HG03521 (cell line): ENCODE results near the gene CD200.

Source experiments
- ATAC-seq: cut with Tn5 transposase; IDR thresholded peaks from one replicate; pipeline ENCODE4 v1.9.1; 2021; ENCODE audit warnings: mild to moderate bottlenecking, moderate library complexity; ENCODE audit not compliant: unreplicated experiment

Gene CD200

DNA sequence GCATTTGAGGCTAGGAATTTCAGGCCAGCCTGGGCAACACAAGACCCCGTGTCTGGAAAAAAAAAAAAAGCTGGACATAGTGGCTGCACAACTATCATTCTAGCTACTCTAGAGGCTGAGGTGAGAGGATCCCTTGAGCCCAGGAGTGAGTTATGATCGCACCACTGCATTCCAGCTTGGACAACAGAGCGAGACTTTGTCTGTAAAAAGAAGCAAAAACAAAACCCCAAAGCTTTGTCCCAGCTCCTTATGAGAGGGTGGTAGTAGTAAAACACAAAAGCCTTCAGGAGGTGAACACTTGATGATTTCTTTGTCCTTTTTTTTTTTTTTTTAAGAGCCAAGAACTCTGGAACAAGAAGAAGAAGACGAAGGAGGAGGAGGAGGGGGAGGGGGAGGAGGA lies 1.1 kb upstream of the CD200 start:
- ATAC-seq: no peak

- no peak for ATAC-seq
These were observed 693 bp downstream of the CD200 start for GRCh38 chr3:112333381-112334317.

DNA sequence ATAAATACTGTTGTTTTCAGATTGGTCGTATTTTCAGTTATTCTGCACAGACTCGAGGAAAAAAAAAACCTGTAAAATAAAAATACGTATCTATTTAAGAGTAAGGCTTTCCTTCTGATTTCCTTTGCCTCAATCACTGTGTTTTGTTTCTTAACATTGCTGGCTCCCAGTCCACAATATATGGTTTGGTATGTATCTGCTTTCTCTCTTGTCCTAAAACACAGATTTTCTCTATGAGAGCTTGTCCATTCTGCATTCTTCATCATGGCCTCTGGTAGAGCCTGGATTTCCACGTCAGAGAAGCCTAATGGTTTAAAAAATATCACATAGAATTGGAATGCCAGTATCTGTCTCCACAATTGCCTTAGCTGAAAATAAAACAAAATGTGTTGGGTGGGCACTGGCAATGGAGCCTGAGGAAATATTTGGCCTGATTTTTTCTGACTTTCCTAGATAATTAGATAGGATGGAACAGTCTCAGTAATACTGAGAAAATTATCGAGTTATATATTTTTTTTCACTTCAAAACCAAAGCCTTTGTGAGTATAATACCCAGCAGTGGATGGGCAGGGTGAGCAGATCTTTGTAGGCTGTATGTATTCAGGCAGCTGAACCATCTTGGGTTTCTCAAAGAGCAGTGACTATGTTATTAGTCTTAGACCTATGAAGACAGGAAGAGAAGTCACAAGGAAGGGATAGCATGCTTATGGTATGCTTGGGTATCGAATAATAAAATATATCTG lies 1.9 kb downstream of the CD200 start:
- no peak for ATAC-seq

GRCh38 chr3:112335434-112335781 lies 2.5 kb downstream of the CD200 start:
- ATAC-seq: no peak

- no peak for ATAC-seq
These were observed 5.2 kb downstream of the CD200 start for GRCh38 chr3:112338021-112338726.

GRCh38 chr3:112338727-112339056 lies 5.7 kb downstream of the CD200 start:
- ATAC-seq: no peak

DNA sequence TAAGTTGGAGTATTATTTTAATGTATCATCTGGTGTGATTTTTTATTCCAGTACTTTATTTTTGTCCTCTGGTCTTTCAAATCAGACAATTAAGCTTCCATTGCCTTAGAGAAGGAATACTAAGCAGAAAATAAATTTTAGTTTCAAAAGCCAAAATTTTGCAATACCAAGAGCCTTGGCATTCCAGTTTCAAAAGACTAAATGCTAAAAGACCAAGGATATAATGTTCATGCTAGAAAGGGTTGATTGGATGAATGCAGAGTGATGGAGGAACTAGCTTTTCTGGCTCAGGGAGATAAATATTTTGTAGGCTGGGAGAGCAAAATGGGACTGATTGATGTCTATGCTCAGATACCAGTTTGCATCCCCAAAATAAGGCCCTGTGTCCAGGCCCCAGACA lies 6.2 kb downstream of the CD200 start:
- no peak for ATAC-seq

GRCh38 chr3:112339609-112340008 lies 6.7 kb downstream of the CD200 start:
- no peak for ATAC-seq

GRCh38 chr3:112341386-112341785 lies 8.4 kb downstream of the CD200 start:
- ATAC-seq: no peak

DNA sequence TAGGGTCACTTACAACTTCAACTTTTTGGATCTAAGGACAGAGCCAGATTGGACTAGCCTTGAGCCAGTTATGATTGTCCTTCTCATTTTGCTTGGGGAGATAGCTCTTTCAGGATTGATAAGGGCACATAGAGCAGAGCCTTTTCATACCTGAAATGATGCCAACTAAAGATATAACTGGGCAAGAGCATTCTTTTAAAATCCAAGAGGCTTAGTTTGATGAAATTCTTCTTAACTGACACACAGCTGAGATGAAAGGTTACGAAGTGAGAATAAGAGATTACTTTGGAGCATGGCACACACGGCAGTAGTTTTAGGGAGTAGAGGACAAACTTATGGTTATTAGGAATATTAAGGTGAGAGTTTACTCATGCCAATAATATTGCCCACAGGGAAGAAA lies 12.7 kb downstream of the CD200 start:
- no peak for ATAC-seq

DNA sequence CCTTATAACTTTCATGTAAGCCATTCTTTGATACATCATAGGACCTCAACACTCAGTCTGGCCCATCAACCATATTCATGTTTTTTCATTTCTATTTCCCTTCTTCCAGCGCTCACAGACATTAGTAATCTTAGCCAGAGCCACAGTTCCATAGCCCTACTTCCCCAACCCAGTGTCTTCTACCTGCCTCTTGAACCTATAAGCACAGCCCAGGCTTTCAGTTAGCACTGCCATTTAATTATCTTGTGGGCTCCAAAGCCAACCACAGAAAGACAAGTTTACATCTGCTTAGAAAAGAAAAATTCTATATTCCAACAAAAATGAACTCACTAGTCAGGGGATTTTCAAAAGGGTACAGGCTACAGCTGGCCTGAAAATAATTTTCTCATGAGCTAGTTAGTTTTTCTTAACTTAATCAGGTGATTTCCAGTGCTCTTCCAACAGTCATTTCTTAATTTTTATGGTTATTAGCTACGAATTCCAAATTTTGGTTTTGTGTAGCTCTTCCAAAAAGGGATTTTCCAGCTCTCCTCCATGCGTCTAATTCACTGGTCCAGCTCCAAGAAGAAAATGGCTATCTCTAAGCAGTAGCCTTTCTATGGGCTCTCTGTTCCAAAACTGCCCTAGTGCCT lies 13.7 kb downstream of the CD200 start:
- ATAC-seq: no peak

DNA sequence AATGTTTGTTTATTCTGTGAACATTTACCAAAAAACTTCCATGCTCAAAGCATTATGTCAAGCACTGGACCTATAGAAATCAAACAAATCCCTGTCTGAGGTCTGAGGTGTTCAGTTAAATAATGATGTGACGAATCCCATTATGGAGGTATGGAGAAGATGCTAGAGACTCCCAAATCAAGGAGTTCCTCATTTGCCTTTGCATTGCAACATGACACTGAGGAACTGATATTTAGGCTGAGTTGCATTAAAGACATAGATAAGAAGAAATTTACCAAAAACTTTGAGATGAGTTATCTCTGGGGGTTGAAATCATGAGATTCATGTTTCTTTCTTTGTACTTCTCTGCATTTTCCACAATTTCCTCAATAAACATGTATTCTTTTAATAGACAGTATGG lies 16.0 kb downstream of the CD200 start:
- no peak for ATAC-seq

- no peak for ATAC-seq
These were observed 16.6 kb downstream of the CD200 start for GRCh38 chr3:112349557-112349956.

DNA sequence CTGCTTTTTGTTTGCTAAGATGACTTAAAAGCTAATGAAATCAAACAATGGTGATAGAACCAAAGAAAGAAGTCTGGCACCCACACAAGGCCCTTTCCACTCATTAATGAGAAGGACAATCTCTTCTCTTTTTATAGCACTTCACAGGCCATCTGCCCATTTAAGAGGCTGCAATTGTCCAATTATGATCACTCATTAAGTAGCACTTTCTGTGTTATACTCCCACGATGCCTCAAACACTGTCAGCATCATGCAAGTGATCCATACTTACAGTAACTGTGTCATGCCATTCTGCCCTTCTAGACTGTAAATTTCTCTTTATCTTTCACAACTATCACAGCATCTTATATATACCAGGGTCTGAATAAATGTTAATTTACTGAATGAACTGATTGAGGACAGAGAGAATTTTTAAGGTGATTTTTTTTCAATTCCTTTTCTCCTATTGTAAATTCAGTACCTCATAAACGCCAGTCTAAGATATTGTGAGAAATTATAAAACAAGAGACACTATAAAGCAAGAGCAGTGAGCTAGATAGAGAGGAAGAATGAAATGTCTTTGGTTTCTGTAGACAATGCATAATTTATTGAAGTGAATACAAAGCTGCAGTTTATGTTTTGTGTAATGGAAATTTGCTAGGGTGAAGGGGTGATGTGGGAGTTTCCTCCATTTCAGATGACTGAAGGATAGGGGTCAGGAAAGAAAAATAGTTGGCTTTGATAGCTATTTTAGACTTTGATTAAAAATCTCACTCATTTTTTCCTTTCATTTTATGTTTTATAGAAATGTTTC lies 17.3 kb downstream of the CD200 start:
- ATAC-seq: no peak

DNA sequence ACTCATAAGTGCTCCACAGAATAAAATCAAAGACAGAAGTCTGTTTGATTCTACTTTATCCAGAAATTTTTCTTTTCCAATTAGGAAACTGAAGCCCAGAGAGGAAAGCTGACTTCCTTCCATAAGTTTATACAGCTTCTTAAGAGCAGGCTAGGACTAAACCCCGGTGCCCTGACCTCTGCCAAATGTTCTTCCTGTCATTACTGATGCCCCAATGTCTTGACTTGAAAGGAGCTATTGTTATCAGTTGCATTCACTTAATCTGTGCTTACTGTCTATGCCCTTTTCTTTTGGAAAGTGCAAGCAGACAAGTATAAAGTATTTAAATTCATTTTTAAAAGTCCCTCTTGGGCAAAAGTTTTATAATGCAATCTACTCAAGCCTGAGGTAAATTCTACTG lies 18.1 kb downstream of the CD200 start:
- no peak for ATAC-seq

GRCh38 chr3:112351823-112352222 lies 18.9 kb downstream of the CD200 start:
- no peak for ATAC-seq

- no peak for ATAC-seq
These were observed 19.8 kb downstream of the CD200 start for GRCh38 chr3:112352720-112353119.

DNA sequence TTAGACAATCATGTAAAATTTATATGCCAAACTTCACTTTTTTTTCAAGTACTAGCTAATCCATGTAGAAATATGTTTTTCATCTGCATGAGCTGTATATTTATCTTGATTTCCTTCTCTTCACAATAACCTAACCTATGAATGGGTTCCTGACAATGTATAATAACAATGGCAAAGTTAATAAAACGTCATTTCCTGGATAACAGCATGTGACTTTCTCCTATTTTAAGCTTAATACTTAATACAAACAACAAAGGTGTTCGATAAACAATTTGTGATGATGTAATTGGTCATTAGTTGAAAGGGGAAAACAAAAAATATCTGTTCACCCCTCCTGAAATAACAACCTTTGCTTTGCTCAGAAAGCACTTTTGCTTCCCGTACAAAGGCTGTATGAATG lies 20.4 kb downstream of the CD200 start:
- no peak for ATAC-seq

DNA sequence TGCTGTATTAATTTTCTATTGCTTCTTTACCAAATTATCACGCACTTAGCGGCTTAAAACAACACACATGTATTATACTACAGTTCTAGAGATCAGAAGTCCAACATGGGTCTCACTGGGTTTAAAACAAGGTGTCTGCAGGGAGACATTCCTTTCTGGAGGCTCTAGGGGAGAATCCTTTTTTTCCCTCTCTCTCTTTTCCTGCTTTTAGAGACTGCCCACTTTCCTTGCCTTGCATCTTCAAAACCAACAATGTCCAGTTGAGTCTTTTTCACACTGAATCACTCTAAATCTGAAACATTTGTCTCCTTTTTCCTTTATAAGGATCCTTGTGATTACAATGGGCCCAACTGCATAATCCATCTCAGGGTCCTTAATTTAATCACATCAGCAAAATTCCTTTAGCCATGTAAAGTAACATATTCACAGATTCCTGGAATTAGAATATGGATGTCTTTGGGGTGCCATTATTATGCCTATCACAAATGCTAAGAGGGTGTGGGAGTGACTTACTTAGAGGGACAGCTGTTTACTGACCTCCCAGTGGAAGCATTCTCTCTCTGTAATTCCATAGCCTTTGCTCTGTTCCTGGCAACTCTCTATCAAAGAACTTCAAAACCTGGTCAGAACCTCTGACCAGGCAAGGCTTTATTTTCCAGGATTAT lies 21.8 kb downstream of the CD200 start:
- no peak for ATAC-seq

GRCh38 chr3:112355307-112355687 lies 22.3 kb downstream of the CD200 start:
- ATAC-seq: no peak
